A549 treated with CpdA at 1 μM for 4 hours (cell line): ENCODE measurements around the gene TMF1. TPM values are rescaled to one million over a fixed set of nuclear protein-coding genes. Genes with fewer than 3 reads are reported as not detected.

Source experiments
- total RNA-seq: library from RNA; stranded (reverse); fragments of 200-300 nt; extraction: Qiagen RNA extraction; gene quantifications from 5 replicates; pipeline ENCODE4 v1.2.3, GENCODE V29; 2022; ENCODE audit warnings: low read depth

Gene TMF1
- 11.0 to 17.5 TPM (median 14.7 TPM) in 5 replicates for total RNA-seq

GRCh38 chr3:69051756-69052471, at the start of gene TMF1:
Gene TMF1 (minus strand): TSS chr3:69052333. CDS start chr3:69052086, 247 bp downstream.

GRCh38 chr3:69084326-69085167, 32.4 kb upstream of the TMF1 start, which contains the start of gene ARL6IP5:
Gene ARL6IP5 (plus strand): TSS chr3:69084937. CDS start chr3:69085048, 111 bp downstream.

GRCh38 chr3:69080233-69080920, 28.2 kb upstream of the TMF1 start, which contains the start of gene UBA3:
Gene UBA3 (minus strand): TSS chr3:69080365. CDS start chr3:69080353, 12 bp downstream.

DNA sequence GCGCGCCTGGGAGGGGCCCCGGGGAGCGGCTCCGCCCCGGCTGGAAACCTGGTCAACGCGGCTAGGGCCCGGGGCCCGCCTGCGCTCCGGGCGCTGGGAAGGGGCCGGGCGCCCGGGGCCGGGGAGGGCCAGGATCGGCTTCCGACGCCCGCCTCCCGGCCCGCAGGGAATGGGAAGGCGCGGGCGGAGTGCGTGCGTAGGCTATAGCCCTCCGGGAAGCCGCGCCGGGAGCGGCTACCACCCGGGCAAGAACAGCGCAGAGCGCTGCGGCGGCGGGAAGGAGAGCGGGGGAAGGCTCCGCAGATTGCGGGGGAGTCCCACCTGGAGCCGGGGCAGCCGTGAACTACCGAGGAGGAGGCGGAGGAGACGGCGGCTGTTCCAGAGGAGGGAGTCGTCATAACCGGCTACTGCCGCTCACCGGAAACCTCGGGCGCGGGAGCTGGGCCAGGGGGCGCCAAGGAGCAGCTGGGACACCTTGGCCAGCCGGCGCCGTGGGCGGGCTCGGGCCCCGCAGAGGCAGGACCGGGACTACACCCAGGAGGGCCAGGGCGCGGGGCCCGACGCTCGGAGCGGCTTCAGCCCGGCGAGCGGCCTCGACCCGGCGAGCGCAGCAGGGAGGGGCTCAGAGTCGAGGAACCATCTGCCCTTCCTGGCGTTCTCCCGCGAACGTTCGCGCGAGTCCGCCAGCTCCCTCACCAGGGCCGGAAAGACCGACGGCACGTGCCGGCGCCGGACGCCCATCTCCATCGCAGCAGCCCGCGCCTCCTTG, 38.7 kb downstream of the TMF1 start, which contains the start of gene EOGT:
TSS of gene EOGT (minus strand) at position 432 of the 769 bp plus-strand sequence. CDS start 3,838 bp downstream, outside the sequence.

Other genes with a start within 250 kb of the TMF1 start
- gene TAFA4, start 119.8 kb downstream of the TMF1 start, total RNA-seq, result not detected in 5 replicates
- gene EOGT, start 38.6 kb downstream of the TMF1 start, total RNA-seq, result 9.9 to 12.8 TPM (median 11.3 TPM) in 5 replicates
- 23.1 to 32.7 TPM (median 24.4 TPM) in 5 replicates for gene UBA3, start 28.0 kb upstream of the TMF1 start, total RNA-seq
- 76.3 to 102 TPM (median 84.8 TPM) in 5 replicates for gene ARL6IP5, start 32.6 kb upstream of the TMF1 start, total RNA-seq
- gene LMOD3, start 70.3 kb upstream of the TMF1 start, total RNA-seq, result not detected in 5 replicates